ENCODE results near the gene SNX27.

- no peak for TF ChIP-seq E2F4 (IDR thresholded peaks at IDR 0.05; ENCODE audit: low read depth, low read length)
- no peak for TF ChIP-seq CTCF (IDR thresholded peaks at IDR 0.05 in 2 of 3, conservative IDR thresholded peaks at IDR 0.05 in 1 of 3; ENCODE audit: control insufficient read depth in 2 of 3, extremely low read depth in 1 of 3, insufficient read depth in 1 of 3, low read depth in 3 of 3, low read length in 3 of 3)
Observed at GRCh38 chr1:151720125-151720524, 108.3 kb downstream of the SNX27 start.
